ENCODE measurements around the gene SEPTIN8. TPM values are rescaled to one million over a fixed set of nuclear protein-coding genes. Genes with fewer than 3 reads are reported as not detected.

The SEPTIN8 gene
- total and polyA plus RNA-seq, 8 donors, result 15.5 to 47.3 (median 32.3) TPM

GRCh38 chr5:132750471-132751230 lies 26.4 kb downstream of the SEPTIN8 start:
- Histone ChIP-seq H3K4me3 (no peak overlapping the region), H3K27me3 (peaks cover 0 to 28% (median 5%) of the 10 kb centered on the region in 3 donors), H3K27ac (no peak overlapping the region), H3K36me3 (peaks cover 0 to 15% (median 3%) of the 10 kb centered on the region in 4 donors), H3K9me3 (no peaks in the 10 kb centered on the region), H3K4me1 (peaks cover 13 to 23% (median 20%) of the 10 kb centered on the region in 4 donors)
- no peak for TF ChIP-seq CTCF (IDR thresholded peaks at IDR 0.05)
- TF ChIP-seq POLR2AphosphoS5 (IDR thresholded peaks at IDR 0.05), result no peak
- no peak for TF ChIP-seq EP300 (IDR thresholded peaks at IDR 0.05)
- TF ChIP-seq POLR2A (IDR thresholded peaks at IDR 0.05), result no peak
- DNase-seq, result no peak
- intact Hi-C loops (cut with DNase I; ENCODE audit: low total_unique reads), result no loop called here
- WGBS, 5 donors, result 71 to 83% (median 76%) methylated on average over 9 to 10 of the region's 10 CpGs

GRCh38 chr5:132749506-132749905 lies 27.5 kb downstream of the SEPTIN8 start:
- H3K36me3 ChIP-seq, result peaks cover 0 to 9% (median 3%) of the 10 kb centered on the region in 4 donors
- DNase-seq, result no peak
- WGBS, 5 donors, result 91 to 100% (median 98%) methylated on average over 2 of the region's 2 CpGs
- no peak overlapping the region for H3K27ac ChIP-seq
- H3K27me3 ChIP-seq, result peaks cover 0 to 39% (median 5%) of the 10 kb centered on the region in 3 donors
- H3K9me3 ChIP-seq, result no peaks in the 10 kb centered on the region
- no peak overlapping the region for H3K4me3 ChIP-seq
- H3K4me1 ChIP-seq, result peaks cover 13 to 23% (median 20%) of the 10 kb centered on the region in 4 donors
- intact Hi-C loops (cut with DNase I; ENCODE audit: low total_unique reads), result no loop called here
- TF ChIP-seq POLR2A (IDR thresholded peaks at IDR 0.05) (no peak), POLR2AphosphoS5 (IDR thresholded peaks at IDR 0.05) (no peak), EP300 (IDR thresholded peaks at IDR 0.05) (no peak), CTCF (IDR thresholded peaks at IDR 0.05) (no peak)

DNA sequence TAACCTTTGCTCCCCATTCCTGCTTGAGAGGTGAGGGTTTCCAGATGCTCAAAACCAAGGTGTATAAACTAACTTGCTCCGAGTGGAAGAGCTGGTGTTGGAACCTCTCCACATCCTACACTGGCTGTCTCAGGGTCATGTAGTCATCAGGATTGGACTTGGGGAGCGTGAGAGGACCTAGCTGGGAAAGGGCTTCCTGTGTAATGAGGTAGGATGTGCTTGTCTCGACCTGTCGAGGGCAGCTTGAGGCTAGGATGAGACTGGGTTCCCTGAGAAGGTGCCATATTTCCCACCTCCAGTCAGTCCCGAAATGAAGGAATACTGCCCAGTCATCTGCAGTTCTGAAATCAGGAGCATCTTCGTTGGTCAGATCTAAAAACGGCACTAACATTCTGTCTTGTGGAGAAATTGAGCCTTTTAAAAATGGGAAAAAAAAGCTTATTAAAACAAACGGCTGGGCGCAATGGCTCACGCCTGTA lies 28.5 kb downstream of the SEPTIN8 start:
- TF ChIP-seq POLR2AphosphoS5 (IDR thresholded peaks at IDR 0.05) (no peak), EP300 (IDR thresholded peaks at IDR 0.05) (no peak), POLR2A (IDR thresholded peaks at IDR 0.05) (no peak), CTCF (IDR thresholded peaks at IDR 0.05) (no peak)
- intact Hi-C loops (cut with DNase I; ENCODE audit: low total_unique reads), result no loop called here
- no peak overlapping the region for H3K4me3 ChIP-seq
- H3K36me3 ChIP-seq, result peaks cover 0 to 9% (median 3%) of the 10 kb centered on the region in 4 donors
- peaks cover 13 to 21% (median 19%) of the 10 kb centered on the region in 4 donors for H3K4me1 ChIP-seq
- H3K9me3 ChIP-seq, result no peaks in the 10 kb centered on the region
- no peak overlapping the region for H3K27ac ChIP-seq
- peaks cover 0 to 45% (median 5%) of the 10 kb centered on the region in 3 donors for H3K27me3 ChIP-seq
- 90 to 94% (median 91%) methylated on average over 10 of the region's 10 CpGs for WGBS, 5 donors
- no peak for DNase-seq

DNA sequence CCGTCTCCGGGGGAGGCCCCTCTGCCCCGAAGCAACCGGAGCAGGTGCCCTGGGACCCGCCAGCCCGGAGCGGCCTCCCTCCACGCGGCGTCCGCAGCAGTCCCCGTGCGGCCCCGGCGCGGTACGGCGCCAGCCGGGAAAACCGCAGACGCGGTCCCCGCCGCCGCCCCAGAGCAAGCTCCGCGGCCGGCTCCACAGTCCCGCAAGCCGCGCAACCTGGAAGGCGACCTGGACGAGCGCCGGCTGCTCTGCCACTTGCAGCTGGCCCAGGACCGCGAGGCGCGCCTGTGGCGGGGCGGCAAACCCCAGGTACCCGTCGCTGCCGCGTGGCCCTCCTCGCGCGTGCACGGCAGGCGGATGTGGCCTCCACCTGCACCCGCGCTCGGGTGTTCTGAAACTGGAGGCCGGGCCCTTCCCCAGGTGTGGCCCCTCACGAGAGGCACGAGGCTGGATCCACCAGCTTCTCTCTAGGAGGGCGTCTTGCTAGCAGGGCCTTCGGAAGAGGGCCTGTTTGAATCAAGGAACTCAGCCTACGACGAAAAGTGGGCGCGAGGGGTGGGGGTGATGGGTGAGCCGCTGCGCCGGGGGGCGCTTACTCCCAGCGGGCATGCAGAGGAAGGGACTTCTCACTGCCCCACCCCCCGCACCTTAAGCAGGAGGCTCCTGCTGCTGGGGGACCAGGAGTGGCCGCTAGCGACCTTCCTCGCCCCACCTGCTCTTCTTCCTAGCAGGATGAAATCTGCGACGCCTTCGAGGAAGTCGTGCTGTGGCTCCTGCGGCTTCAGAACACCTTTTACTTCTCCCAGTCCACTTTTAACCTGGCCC lies 29.2 kb downstream of the SEPTIN8 start:
- WGBS, 5 donors, result 29 to 87% (median 35%) methylated on average over 17 to 76 of the region's 76 CpGs
- TF ChIP-seq POLR2AphosphoS5 (IDR thresholded peaks at IDR 0.05), result no peak
- no peak for TF ChIP-seq POLR2A (IDR thresholded peaks at IDR 0.05)
- TF ChIP-seq EP300 (IDR thresholded peaks at IDR 0.05), result no peak
- TF ChIP-seq CTCF (IDR thresholded peaks at IDR 0.05), result no peak
- intact Hi-C loops (cut with DNase I; ENCODE audit: low total_unique reads), result no loop called here
- peaks cover 0 to 9% (median 3%) of the 10 kb centered on the region in 4 donors for H3K36me3 ChIP-seq
- no peaks in the 10 kb centered on the region for H3K9me3 ChIP-seq
- peaks cover 0 to 52% (median 5%) of the 10 kb centered on the region in 3 donors for H3K27me3 ChIP-seq
- peaks cover 13 to 19% (median 15%) of the 10 kb centered on the region in 4 donors for H3K4me1 ChIP-seq
- peak overlapping the region; percentile 50 to 61 (median 58) for H3K4me3 ChIP-seq
- DNase-seq, result peak; percentile 46 to 67
- peak overlapping the region; percentile 53 to 83 (median 73) for H3K27ac ChIP-seq
